ENCODE results near the gene MACF1. TPM values are rescaled to one million over a fixed set of nuclear protein-coding genes. Genes with fewer than 3 reads are reported as not detected.

The MACF1 gene
- total RNA-seq, 2 experiments from 2014 or later, result 248 to 252 TPM

GRCh38 chr1:39272798-39273469 lies 68.4 kb downstream of the MACF1 start:
- Mint-ChIP-seq H3K27me3 (no peaks in the 10 kb centered on the region), H3K4me3 (no peak overlapping the region), H3K4me1 (ENCODE audit: low read depth) (peaks cover 82% of the 10 kb centered on the region), H3K36me3 (ENCODE audit: low read depth) (peaks cover 39% of the 10 kb centered on the region), H3K9me3 (no peaks in the 10 kb centered on the region), H3K27ac (peak overlapping the region; percentile 64)
- DNase-seq (no peak), ATAC-seq (ENCODE audit: poor library complexity) (no peak)
- POLR2A ChIA-PET, result no interaction called here
- H3K27ac ChIP-seq (ENCODE audit: low read depth in 1 of 2, low read length in 2 of 2), result no peak overlapping the region
- peaks cover 19% of the 10 kb centered on the region for H3K36me3 ChIP-seq (ENCODE audit: insufficient read depth, low read length)
- H3K4me1 ChIP-seq (ENCODE audit: insufficient read depth, low read length), result peaks cover 34% of the 10 kb centered on the region
- H3K4me3 ChIP-seq (ENCODE audit: low read length), result no peak overlapping the region
- no peaks in the 10 kb centered on the region for H3K9me3 ChIP-seq (ENCODE audit: control insufficient read depth in 1 of 2, insufficient read depth in 1 of 2, low read length in 2 of 2)
- no peak for TF ChIP-seq CTCF (IDR thresholded peaks at IDR 0.05)
- CTCF ChIA-PET, result interaction anchor here (2.5 kb wide), 1 partner anchor 14 kb away, joined by 7 read pairs; no protein-coding TSS in a partner anchor
- intact Hi-C loops (cut with DNase I, micrococcal nuclease), result no loop called here
- H3K27me3 ChIP-seq (ENCODE audit: control insufficient read depth in 1 of 2, insufficient read depth in 2 of 2, low read length in 2 of 2), result no peaks in the 10 kb centered on the region

- intact Hi-C loops (cut with DNase I, micrococcal nuclease), result loop anchor here in 1 of 2 experiments (5.0 kb wide), 1 partner anchor 179 kb away; no protein-coding TSS in a partner anchor
- Mint-ChIP-seq H3K4me3 (no peak overlapping the region), H3K4me1 (ENCODE audit: low read depth) (peaks cover 68% of the 10 kb centered on the region), H3K9me3 (no peaks in the 10 kb centered on the region), H3K27ac (peak overlapping the region; percentile 69), H3K36me3 (ENCODE audit: low read depth) (peaks cover 21% of the 10 kb centered on the region), H3K27me3 (no peaks in the 10 kb centered on the region)
- TF ChIP-seq CTCF (IDR thresholded peaks at IDR 0.05), result no peak
- H3K9me3 ChIP-seq (ENCODE audit: control insufficient read depth in 1 of 2, insufficient read depth in 1 of 2, low read length in 2 of 2), result no peaks in the 10 kb centered on the region
- no peak overlapping the region for H3K4me3 ChIP-seq (ENCODE audit: low read length)
- H3K36me3 ChIP-seq (ENCODE audit: insufficient read depth, low read length), result peaks cover 7% of the 10 kb centered on the region
- ATAC-seq (ENCODE audit: poor library complexity), result no peak
- ChIA-PET CTCF (interaction anchor here (1.1 kb wide), 1 partner anchor 10 kb away, joined by 3 read pairs; no protein-coding TSS in a partner anchor), POLR2A (no interaction called here)
- no peaks in the 10 kb centered on the region for H3K27me3 ChIP-seq (ENCODE audit: control insufficient read depth in 1 of 2, insufficient read depth in 2 of 2, low read length in 2 of 2)
- no peak for DNase-seq
- H3K4me1 ChIP-seq (ENCODE audit: insufficient read depth, low read length), result peaks cover 11% of the 10 kb centered on the region
- H3K27ac ChIP-seq (ENCODE audit: low read depth in 1 of 2, low read length in 2 of 2), result no peak overlapping the region
Measured at GRCh38 chr1:39275836-39276507, 71.5 kb downstream of the MACF1 start.

GRCh38 chr1:39277879-39278278 lies 73.4 kb downstream of the MACF1 start:
- no peak for DNase-seq
- ATAC-seq (ENCODE audit: poor library complexity), result no peak
- H3K27ac Mint-ChIP-seq, result peak overlapping the region; percentile 69
- H3K4me1 Mint-ChIP-seq (ENCODE audit: low read depth), result peaks cover 49% of the 10 kb centered on the region
- POLR2A ChIA-PET, result interaction anchor here (1.4 to 2.4 kb wide), 2 partner anchors 83 to 86 kb away, joined by 3 to 9 read pairs; no protein-coding TSS in a partner anchor
- no peak overlapping the region for H3K4me3 ChIP-seq (ENCODE audit: low read length)
- peaks cover 23% of the 10 kb centered on the region for H3K36me3 Mint-ChIP-seq (ENCODE audit: low read depth)
- no peak overlapping the region for H3K27ac ChIP-seq (ENCODE audit: low read depth in 1 of 2, low read length in 2 of 2)
- CTCF ChIA-PET, result interaction anchor here (1.2 to 2.9 kb wide), 2 partner anchors 19 to 86 kb away, joined by 5 to 10 read pairs; no protein-coding TSS in a partner anchor
- peaks cover 18% of the 10 kb centered on the region for H3K36me3 ChIP-seq (ENCODE audit: insufficient read depth, low read length)
- H3K9me3 ChIP-seq (ENCODE audit: control insufficient read depth in 1 of 2, insufficient read depth in 1 of 2, low read length in 2 of 2), result no peaks in the 10 kb centered on the region
- no peaks in the 10 kb centered on the region for H3K9me3 Mint-ChIP-seq
- intact Hi-C loops (cut with DNase I, micrococcal nuclease), result loop anchor here in 1 of 2 experiments (5.0 kb wide), 1 partner anchor 181 kb away; no protein-coding TSS in a partner anchor
- no peaks in the 10 kb centered on the region for H3K27me3 Mint-ChIP-seq
- H3K27me3 ChIP-seq (ENCODE audit: control insufficient read depth in 1 of 2, insufficient read depth in 2 of 2, low read length in 2 of 2), result no peaks in the 10 kb centered on the region
- H3K4me1 ChIP-seq (ENCODE audit: insufficient read depth, low read length), result no peaks in the 10 kb centered on the region
- no peak overlapping the region for H3K4me3 Mint-ChIP-seq
- no peak for TF ChIP-seq CTCF (IDR thresholded peaks at IDR 0.05)
